DOHH2 (cell line): ENCODE results near the gene NOL4L.

Experiments
- H3F3A ChIP-seq: fragments of 200-600 bp; sonication (generic), shearing (Covaris generic); 2 replicates; pipeline ENCODE4 v1.6.0; 2016; ENCODE audit warnings: antibody characterized with exemption, mild to moderate bottlenecking; ENCODE audit not compliant: control insufficient read depth, insufficient read depth
- H3K27ac ChIP-seq: fragments of 200-600 bp; sonication (generic); 2 replicates; pipeline ENCODE4 v1.5.1; 2014; ENCODE audit warnings: low read depth, mild to moderate bottlenecking, low read length, moderate library complexity
- H3K27me3 ChIP-seq: fragments of 200-600 bp; sonication (generic); 2 replicates; pipeline ENCODE4 v1.6.1; 2014; ENCODE audit warnings: mild to moderate bottlenecking, low read length, mixed read lengths; ENCODE audit not compliant: control insufficient read depth
- H3K36me3 ChIP-seq: fragments of 200-600 bp; sonication (generic); 2 replicates; pipeline ENCODE4 v1.6.1; 2014; ENCODE audit warnings: mild to moderate bottlenecking, low read length, moderate library complexity, mixed read lengths; ENCODE audit not compliant: control insufficient read depth
- H3K4me1 ChIP-seq: fragments of 200-600 bp; sonication (generic); 2 replicates; pipeline ENCODE4 v1.6.1; 2014; ENCODE audit warnings: mild to moderate bottlenecking, low read length, mixed read lengths; ENCODE audit not compliant: control insufficient read depth
- H3K4me2 ChIP-seq: fragments of 200-600 bp; sonication (generic); 2 replicates; pipeline ENCODE4 v1.6.0; 2014; ENCODE audit warnings: mild to moderate bottlenecking, low read length, moderate library complexity
- H3K4me3 ChIP-seq: fragments of 200-600 bp; sonication (generic); 2 replicates; pipeline ENCODE4 v1.5.1; 2014; ENCODE audit warnings: mild to moderate bottlenecking, low read length, mixed read lengths
- H3K79me2 ChIP-seq: fragments of 200-600 bp; sonication (generic); 2 replicates; pipeline ENCODE4 v1.6.1; 2014; ENCODE audit warnings: mild to moderate bottlenecking, low read length, mixed read lengths; ENCODE audit not compliant: control insufficient read depth
- H3K9me2 ChIP-seq: fragments of 200-600 bp; sonication (generic); replicated peaks from 2 replicates; pipeline ENCODE4 v1.6.1; 2014; ENCODE audit warnings: mild to moderate bottlenecking, low read length, mixed read lengths; ENCODE audit not compliant: control insufficient read depth
- H3K9me3 ChIP-seq: fragments of 200-600 bp; sonication (generic); 2 replicates; pipeline ENCODE4 v1.6.1; 2014; ENCODE audit warnings: antibody characterized with exemption, low read length, mixed read lengths; ENCODE audit not compliant: control insufficient read depth, insufficient read depth
- H4K20me1 ChIP-seq: fragments of 200-600 bp; sonication (generic); 2 replicates; pipeline ENCODE4 v1.6.0; 2014; ENCODE audit warnings: low read depth, mild to moderate bottlenecking, antibody characterized with exemption, low read length, moderate library complexity; ENCODE audit not compliant: control insufficient read depth, insufficient read depth
- EZH2phosphoT487 ChIP-seq: fragments of 200-600 bp; sonication (generic); IDR thresholded peaks from 2 replicates; pipeline ENCODE4 v1.6.1; 2017; ENCODE audit warnings: borderline replicate concordance, mild to moderate bottlenecking, antibody characterized with exemption, low read length, moderate library complexity, mixed read lengths
- TF ChIP-seq, protein P1 (sequence below): fragments of 200-600 bp; sonication (generic); IDR thresholded peaks from one replicate; pipeline ENCODE4 v1.5.1; 2014; ENCODE audit warnings: antibody characterized with exemption, mild to moderate bottlenecking, low read depth, low read length; ENCODE audit not compliant: poor library complexity, severe bottlenecking

Gene NOL4L

DNA sequence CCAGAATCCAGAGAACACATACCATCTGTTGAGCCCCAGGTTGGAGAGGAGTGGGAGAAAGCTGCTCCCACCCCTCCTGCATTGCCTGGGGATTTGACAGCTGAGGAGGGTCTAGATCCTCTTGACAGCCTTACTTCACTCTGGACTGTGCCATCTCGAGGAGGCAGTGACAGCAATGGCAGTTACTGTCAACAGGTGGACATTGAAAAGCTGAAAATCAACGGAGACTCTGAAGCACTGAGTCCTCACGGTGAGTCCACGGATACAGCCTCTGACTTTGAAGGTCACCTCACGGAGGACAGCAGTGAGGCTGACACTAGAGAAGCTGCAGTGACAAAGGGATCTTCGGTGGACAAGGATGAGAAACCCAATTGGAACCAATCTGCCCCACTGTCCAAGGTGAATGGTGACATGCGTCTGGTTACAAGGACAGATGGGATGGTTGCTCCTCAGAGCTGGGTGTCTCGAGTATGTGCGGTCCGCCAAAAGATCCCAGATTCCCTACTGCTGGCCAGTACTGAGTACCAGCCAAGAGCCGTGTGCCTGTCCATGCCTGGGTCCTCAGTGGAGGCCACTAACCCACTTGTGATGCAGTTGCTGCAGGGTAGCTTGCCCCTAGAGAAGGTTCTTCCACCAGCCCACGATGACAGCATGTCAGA is 149.6 kb downstream of the NOL4L start:
- no peaks in the 10 kb centered on the region for H4K20me1 ChIP-seq
- TF ChIP-seq EZH2phosphoT487, result no peak
- TF ChIP-seq, protein P1, sequence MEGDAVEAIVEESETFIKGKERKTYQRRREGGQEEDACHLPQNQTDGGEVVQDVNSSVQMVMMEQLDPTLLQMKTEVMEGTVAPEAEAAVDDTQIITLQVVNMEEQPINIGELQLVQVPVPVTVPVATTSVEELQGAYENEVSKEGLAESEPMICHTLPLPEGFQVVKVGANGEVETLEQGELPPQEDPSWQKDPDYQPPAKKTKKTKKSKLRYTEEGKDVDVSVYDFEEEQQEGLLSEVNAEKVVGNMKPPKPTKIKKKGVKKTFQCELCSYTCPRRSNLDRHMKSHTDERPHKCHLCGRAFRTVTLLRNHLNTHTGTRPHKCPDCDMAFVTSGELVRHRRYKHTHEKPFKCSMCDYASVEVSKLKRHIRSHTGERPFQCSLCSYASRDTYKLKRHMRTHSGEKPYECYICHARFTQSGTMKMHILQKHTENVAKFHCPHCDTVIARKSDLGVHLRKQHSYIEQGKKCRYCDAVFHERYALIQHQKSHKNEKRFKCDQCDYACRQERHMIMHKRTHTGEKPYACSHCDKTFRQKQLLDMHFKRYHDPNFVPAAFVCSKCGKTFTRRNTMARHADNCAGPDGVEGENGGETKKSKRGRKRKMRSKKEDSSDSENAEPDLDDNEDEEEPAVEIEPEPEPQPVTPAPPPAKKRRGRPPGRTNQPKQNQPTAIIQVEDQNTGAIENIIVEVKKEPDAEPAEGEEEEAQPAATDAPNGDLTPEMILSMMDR, result no peak
- peaks cover 98% of the 10 kb centered on the region for H3K36me3 ChIP-seq

DNA sequence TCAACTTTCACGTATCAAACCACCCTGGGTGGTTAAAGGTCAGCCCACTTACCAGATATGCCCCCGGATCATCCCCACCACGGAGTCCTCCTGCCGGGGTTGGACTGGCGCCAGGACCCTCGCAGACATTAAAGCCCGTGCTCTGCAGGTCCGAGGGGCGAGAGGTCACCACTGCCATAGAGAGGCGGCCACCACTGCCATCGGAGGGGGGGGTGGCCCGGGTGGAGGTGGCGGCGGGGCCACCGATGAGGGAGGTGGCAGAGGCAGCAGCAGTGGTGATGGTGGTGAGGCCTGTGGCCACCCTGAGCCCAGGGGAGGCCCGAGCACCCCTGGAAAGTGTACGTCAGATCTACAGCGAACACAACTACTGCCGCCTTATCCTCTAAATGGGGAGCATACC is 150.7 kb downstream of the NOL4L start:
- Histone ChIP-seq H3K4me3 (no peak overlapping the region), H4K20me1 (no peaks in the 10 kb centered on the region), H3K9me2 (no peaks in the 10 kb centered on the region), H3K36me3 (peaks cover 99% of the 10 kb centered on the region), H3F3A (no peaks in the 10 kb centered on the region), H3K27me3 (no peaks in the 10 kb centered on the region), H3K4me1 (no peaks in the 10 kb centered on the region), H3K9me3 (no peaks in the 10 kb centered on the region), H3K4me2 (no peak overlapping the region), H3K79me2 (no peaks in the 10 kb centered on the region), H3K27ac (no peak overlapping the region)
- TF ChIP-seq EZH2phosphoT487, result no peak
- TF ChIP-seq, protein P1, result no peak

More for the DNA sequence above, 149.6 kb downstream of the NOL4L start:
- Histone ChIP-seq H3K4me1 (no peaks in the 10 kb centered on the region), H3K27me3 (no peaks in the 10 kb centered on the region), H3K79me2 (no peaks in the 10 kb centered on the region), H3F3A (no peaks in the 10 kb centered on the region), H3K9me2 (no peaks in the 10 kb centered on the region), H3K4me2 (no peak overlapping the region), H3K9me3 (no peaks in the 10 kb centered on the region), H3K27ac (no peak overlapping the region), H3K4me3 (no peak overlapping the region)

DNA sequence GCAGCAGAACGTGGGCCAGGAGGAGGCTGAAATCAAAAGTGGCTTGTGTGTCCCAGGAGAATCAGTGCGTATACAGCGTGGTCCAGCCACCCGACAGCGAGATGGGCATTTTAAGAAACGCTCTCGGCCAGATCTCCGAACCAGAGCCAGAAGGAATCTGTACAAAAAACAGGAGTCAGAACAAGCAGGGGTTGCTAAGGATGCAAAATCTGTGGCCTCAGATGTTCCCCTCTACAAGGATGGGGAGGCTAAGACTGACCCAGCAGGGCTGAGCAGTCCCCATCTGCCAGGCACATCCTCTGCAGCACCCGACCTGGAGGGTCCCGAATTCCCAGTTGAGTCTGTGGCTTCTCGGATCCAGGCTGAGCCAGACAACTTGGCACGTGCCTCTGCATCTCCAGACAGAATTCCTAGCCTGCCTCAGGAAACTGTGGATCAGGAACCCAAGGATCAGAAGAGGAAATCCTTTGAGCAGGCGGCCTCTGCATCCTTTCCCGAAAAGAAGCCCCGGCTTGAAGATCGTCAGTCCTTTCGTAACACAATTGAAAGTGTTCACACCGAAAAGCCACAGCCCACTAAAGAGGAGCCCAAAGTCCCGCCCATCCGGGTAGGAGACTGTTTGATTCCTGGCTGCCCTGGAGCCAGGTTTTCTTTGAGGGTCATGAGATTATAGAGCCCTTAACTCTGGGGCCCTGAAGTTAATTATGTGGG is 151.7 kb downstream of the NOL4L start:
- no peaks in the 10 kb centered on the region for H3K79me2 ChIP-seq
- no peak overlapping the region for H3K27ac ChIP-seq
- no peaks in the 10 kb centered on the region for H3K27me3 ChIP-seq
- H3K4me1 ChIP-seq, result no peaks in the 10 kb centered on the region
- H3K9me2 ChIP-seq, result no peaks in the 10 kb centered on the region
- no peak overlapping the region for H3K4me2 ChIP-seq
- H4K20me1 ChIP-seq, result no peaks in the 10 kb centered on the region
- no peaks in the 10 kb centered on the region for H3F3A ChIP-seq
- TF ChIP-seq, protein P1, result no peak
- TF ChIP-seq EZH2phosphoT487, result no peak
- no peak overlapping the region for H3K4me3 ChIP-seq
- peaks cover 98% of the 10 kb centered on the region for H3K36me3 ChIP-seq
- H3K9me3 ChIP-seq, result no peaks in the 10 kb centered on the region
